Stimulated activated CD8-positive, alpha-beta memory T cell treated with anti-CD3 and anti-CD28 coated beads, Interleukin-2, amount 100 ng/mL, for 48 hours (primary cell): ENCODE results near the gene RNASEH1.
"Not testable (repeated sequence)": the region's sequence is repeated elsewhere in the genome, so short reads cannot be mapped to it uniquely, and the experiment has no call there.

Experiments
- DNase-seq, 2 donors: peaks; one replicate each; pipeline ENCODE4 v3.0.0-alpha.2; 2020; ENCODE audit warnings: low read depth in 2 of 2

Gene RNASEH1

GRCh38 chr2:3589086-3589485, 31.0 kb upstream of the RNASEH1 start:
- no peak for DNase-seq

DNA sequence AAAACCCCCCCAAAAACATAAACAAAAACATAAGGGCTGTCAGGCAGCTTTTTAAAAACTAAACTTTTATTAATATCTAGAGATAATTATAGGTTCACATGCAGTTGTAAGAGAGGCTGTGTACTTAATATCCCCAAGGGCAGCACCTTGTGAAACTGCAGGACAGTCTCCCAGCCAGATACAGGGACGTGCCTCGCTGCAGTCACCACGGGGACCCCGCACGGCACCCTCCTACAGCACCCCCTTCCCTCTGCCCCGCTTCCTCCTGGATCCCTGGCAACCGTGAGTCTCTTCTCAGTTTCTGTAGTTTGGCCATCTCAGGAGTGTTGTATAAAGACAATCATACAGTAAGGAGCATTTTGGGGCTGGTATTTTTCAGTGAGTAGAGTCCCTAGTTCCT, 30.0 kb upstream of the RNASEH1 start:
- no peak for DNase-seq

DNA sequence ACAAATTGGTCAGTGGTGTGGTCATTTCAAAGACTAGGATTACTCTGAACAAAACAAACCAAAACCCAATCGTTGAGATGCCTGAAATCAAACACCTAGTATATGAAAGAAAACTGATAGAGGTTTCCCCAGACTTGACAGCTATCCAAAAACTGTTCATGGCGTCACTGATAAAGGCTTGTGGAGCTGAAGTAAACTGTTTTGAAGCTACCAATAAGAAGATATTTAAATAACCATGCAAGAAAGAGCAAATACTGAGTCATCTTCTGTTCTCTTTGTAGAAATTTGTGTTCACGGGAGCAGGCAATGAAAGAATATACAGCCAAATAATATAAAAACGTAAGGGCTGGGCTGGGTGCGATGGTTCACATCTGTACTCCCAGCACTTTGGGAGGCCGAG, 29.3 kb upstream of the RNASEH1 start:
- DNase-seq = no peak

- no peak for DNase-seq
These were observed 28.9 kb upstream of the RNASEH1 start for GRCh38 chr2:3587021-3587420.

DNA sequence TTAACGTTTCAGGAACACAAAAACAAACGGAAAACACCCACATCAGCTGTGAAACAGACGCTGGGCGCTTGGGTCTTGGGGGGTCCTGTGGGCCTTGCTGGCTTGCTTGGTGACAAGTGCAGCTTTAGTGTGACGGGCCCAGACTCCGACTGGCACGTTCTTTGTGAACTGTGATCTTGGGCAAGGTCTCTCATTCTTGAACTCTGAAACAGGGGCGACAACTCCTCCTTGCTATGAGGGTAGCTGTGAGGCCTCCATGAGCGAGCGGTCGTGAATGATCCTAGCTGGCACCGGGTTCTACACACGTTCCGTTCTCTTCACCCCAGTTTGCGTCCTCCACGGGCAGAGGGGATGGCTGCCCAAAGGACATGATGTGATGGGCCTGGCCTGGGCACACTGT, 28.1 kb upstream of the RNASEH1 start:
- no peak for DNase-seq

DNA sequence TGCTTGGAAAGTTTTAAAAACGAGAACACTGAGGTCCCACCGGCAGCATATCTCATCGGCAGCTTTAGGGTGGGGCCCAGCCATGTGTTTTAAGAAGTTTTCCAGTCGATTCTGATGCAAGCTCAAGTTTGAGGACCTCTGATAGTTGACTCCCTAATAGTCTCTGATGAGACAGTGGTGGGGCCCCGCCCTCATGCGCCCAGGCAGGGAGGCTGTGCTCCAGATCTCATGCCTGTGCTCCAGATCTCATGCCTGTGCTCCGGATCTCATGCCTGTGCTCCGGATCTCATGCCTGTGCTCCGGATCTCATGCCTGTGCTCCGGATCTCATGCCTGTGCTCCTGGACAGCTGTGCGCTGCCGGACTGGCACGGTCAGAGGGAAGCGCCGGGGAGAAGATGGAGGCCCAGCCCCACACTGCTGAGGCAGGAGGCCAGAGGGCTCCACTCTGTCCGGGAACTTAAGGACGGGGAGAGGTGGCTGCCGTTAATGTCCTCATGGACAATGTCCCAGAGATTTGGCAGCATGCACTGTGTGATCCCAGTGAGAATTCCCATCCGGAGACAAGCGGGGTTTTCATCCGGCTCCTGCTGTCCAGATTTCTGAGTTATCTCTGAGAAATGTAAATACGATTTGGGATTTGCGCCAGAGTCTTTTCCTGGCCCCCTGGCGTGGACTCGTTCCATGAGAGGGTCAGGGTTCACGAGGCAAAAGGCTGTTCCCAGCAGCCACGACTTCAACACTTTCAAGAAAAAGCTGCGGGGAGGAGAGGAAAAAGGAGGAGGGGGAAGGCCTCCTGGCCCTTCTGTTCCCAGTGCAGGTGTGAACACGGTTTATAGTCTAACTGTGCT, 27.4 kb upstream of the RNASEH1 start:
- DNase-seq = no peak

DNA sequence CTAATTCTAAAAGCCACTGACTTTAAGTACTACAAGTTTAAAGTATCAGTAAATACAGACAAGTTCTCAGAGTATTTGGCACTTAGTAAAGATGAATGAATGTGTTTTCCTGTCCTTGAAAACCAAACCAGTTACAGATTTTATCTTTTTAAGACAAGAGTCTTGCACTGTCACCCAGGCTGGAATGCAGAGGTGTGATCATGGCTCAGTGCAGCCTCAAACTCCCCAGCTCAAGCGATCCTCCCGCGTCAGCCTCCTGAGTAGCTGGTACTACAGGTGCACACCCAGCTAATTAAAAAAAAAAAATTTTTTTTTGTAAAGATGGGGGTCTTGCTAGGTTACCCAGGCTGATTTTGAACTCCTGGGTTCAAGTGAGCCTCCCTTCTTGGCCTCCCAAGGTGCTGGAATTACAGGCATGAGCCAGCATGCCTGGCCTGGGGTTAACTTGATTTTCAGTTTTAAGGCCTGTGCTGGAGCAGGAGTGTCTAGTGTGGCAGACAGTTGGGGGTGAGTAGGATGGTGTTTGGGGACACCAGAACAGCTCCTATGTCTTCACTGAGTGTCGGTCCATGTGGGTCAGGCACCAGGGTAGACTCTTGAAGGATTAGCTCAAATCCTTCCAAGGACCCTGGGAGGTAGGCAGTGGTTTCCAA, 26.6 kb upstream of the RNASEH1 start:
- DNase-seq = no peak

DNA sequence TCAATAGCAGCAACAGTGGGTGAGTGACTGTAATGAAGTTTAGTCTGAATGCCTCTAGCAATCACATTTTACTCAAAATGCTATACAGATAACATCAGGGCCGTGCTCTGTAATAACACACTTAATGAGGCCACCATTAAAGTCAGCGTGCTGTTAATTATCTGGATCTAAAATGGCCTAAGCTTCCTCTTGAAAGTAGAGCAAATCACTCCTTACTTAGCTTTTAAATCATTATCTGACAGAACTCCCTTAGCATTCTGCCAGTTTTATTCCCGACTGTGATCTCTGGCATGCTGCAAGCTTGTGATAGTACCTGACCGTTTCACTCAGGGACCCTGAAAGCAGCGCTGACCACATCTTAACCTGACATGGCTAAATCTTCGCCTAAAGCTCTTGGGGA, 25.9 kb upstream of the RNASEH1 start:
- no peak for DNase-seq

- DNase-seq = no peak
These were observed 23.5 kb upstream of the RNASEH1 start for GRCh38 chr2:3581367-3582262.

- no peak for DNase-seq
These were observed 22.3 kb upstream of the RNASEH1 start for GRCh38 chr2:3580449-3580848.

DNA sequence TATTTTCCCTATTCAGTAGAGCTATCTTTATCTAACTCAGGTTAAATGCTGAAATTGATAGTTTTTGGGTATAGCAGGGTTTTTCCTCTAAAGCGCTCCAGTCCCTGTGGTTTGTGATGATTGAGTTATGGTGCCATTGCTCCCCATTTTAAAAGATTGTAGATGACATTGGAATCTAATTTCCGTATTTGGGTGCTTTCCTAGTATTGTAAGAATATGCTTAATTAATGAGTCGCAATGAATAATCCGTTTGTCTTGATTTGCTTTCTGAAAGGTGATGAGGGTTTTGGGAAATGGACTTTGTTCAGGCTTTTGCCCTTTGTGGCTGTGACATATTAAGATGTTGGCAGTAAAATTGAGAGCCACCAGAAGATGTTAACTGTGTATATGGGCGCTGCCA, 20.9 kb upstream of the RNASEH1 start:
- DNase-seq = no peak

GRCh38 chr2:3576263-3576630, 18.1 kb upstream of the RNASEH1 start:
- DNase-seq = not testable (repeated sequence)

DNA sequence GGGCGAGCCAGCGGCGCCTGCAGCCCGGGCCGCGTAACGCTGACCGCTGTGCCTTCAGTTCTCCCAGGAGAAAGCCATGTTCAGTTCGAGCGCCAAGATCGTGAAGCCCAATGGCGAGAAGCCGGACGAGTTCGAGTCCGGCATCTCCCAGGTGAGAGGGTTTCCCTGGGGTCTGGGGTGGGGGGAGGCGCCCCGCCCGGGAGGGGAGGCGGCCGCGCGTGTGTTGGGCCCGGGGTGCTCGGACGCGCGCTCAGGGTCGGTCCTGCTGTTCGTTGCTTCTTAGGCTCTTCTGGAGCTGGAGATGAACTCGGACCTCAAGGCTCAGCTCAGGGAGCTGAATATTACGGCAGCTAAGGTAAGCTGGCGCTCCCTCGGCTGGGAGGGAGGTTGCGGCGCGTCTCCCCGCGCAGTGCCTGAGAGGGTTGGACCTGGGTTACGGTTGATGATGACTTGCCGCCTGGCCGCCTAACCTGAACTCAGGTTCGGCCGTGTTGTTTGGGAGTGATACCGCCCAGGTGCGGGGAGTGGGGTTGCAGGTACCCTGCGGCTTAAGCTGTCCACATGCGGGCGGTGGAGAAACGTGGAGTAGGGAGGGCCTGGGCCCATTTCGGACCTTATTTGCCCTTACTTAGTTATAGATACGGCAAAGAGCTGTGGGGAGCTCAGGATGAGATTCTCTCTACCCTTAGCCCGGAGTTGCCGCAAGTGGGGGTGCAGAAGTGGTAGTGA, 17.6 kb upstream of the RNASEH1 start:
- DNase-seq = no peak

- DNase-seq = no peak
These were observed 16.0 kb upstream of the RNASEH1 start for GRCh38 chr2:3574155-3574554.

DNA sequence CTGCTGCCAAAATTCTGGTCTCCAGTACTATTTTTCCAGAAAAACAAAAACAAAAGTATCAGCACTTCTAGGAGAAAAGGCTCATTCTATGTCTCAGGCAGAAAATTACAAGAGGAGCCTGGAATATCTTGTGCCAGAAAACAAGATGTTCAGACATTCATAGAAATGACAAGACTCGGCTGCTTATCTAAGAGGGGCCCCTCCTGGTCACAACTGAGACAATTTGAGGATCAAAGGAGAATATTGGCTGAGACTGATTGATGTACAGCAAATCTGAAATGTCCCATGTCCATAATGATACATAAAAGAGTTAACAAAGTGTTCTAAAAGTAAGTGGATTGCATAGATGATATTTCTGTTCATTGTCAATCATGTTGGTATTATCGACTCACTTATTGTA, 14.5 kb upstream of the RNASEH1 start:
- no peak for DNase-seq

DNA sequence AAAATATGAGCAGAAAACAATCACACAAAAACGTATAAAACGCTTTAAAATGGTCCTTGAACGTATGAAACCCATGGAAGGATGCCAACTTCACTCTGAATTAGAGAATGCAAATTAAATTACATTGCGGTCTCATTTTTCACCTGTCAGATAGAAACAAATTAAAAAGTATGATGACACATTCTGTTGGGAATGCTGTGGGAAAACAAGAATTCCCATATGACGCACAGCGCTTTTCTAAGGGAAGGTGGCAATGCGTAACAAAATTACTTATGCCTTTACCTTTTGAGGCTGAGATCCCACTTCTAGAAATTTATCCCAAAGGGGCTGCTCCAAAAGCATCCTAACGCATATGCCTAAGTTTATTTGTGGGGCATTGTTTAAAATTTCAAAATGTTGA, 13.2 kb upstream of the RNASEH1 start:
- no peak for DNase-seq

DNA sequence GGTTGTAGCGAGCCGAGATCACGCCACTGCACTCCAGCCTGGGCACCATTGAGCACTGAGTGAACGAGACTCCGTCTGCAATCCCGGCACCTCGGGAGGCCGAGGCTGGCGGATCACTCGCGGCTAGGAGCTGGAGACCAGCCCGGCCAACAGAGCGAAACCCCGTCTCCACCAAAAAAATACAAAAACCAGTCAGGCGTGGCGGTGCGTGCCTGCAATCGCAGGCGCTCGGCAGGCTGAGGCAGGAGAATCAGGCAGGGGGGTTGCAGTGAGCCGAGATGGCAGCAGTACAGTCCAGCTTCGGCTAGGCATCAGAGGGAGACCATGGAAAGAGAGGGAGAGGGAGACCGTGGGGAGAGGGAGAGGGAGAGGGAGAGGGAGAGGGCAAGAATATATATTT, 11.5 kb upstream of the RNASEH1 start:
- not testable (repeated sequence) for DNase-seq

GRCh38 chr2:3566806-3567205, 8.7 kb upstream of the RNASEH1 start:
- DNase-seq = no peak

- no peak for DNase-seq
These were observed 7.0 kb upstream of the RNASEH1 start for GRCh38 chr2:3565117-3565516.

GRCh38 chr2:3563521-3563976, 5.4 kb upstream of the RNASEH1 start:
- no peak for DNase-seq

DNA sequence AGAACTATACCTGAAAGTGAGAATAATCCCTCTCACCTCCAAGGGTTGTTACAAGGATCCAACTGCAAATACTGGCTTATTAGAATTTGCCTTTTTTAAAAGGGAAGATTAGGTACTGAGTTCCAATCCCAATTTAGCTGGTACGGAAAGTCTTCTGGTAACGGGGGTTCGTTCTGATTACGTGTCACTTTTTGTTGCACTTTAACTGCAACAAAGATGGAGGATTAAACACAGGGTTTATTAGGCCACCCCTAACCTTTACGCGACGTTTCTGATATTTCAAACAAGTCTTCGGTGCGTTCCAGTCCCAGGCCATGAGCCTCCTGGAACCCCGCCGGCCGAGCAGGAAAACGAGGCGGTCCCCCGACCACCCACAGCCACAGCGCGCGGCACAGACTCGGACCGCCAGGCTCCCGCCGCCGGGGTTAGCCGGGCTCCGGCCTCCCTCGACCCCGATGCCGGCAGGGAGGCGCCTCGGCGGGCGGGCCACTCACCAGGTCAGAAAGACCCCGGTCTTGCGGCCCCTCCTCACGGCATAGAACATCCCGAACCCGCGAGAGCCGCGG, 411 bp downstream of the RNASEH1 start:
- no peak for DNase-seq
